ENCODE results near the gene DPY19L2. TPM values are rescaled to one million over a fixed set of nuclear protein-coding genes. Genes with fewer than 3 reads are reported as not detected.
"Not testable (repeated sequence)": the region's sequence is repeated elsewhere in the genome, so short reads cannot be mapped to it uniquely, and the experiment has no call there.

The DPY19L2 gene
- total RNA-seq, 1 donor from 2014 or later: 0.61 TPM

DNA sequence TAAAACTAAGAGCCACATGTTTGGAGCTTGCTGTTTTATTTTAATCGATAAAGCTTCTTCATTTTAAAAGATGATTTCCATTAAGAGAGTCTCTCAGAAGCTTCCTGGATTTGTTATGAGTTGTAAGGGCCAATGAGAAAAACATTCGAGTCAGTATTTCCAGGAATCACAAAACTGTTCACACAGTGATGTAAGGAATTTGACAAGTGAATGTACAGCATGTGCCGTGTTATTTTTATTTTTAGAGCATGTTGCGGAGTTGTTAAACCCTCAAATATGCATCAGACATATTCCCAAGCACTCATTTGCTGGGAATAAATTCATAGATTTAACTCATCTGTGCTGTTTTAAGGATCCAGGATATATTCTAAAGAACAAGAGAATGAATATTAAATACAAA, 129.6 kb downstream of the DPY19L2 start:
- intact Hi-C loops (cut with micrococcal nuclease); H3K27me3 Mint-ChIP-seq; H3K36me3 Mint-ChIP-seq (ENCODE audit: low read depth): not testable (repeated sequence)

DNA sequence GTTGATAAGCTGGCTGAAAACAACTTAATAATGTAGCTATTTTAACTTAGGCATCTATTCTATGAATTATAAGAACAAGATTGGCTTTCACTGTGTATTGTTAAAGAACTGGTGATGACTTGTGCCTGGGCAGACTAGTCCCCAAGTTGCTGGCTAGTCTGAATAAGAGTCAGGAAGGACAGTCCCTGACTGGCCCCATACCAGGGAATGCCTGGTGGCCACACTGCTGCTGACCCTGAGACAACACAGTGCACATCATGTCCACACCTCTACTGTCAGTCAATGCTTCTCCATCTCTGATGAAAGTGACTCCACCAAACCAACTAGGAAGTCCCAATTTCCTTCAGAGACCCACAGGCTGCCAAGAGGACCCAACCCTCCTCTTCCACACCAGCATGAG, 130.5 kb downstream of the DPY19L2 start:
- H3K4me1 Mint-ChIP-seq; H3K36me3 Mint-ChIP-seq (ENCODE audit: low read depth); H3K9me3 Mint-ChIP-seq; H3K27me3 Mint-ChIP-seq; H3K27ac Mint-ChIP-seq; H3K4me3 Mint-ChIP-seq; intact Hi-C loops (cut with micrococcal nuclease); DNase-seq: not testable (repeated sequence)

More for the DNA sequence above, 129.6 kb downstream of the DPY19L2 start:
- not testable (repeated sequence) for H3K4me3 Mint-ChIP-seq, DNase-seq, H3K4me1 Mint-ChIP-seq, H3K9me3 Mint-ChIP-seq, H3K27ac Mint-ChIP-seq

DNA sequence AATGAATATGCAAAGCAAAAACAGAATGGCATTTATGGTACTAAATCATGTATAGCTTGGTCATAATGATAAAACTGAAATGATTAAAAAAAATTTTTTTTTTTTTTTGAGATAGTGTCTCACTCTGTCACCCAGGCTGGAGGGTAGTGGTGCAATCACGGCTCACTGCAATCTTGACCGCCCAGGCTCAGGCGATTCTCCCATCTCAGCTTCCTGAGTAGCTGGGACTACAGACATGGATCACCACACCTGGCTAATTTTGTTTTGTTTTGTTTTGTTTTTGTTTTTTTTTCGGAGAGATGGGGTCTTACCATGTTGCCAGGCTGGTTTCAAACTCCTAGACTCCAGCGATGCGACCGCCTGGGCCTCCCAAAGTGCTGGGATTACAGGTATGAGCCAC, 138.7 kb downstream of the DPY19L2 start:
- H3K27ac Mint-ChIP-seq; H3K27me3 Mint-ChIP-seq; H3K9me3 Mint-ChIP-seq; H3K4me3 Mint-ChIP-seq; DNase-seq; intact Hi-C loops (cut with micrococcal nuclease); H3K4me1 Mint-ChIP-seq; H3K36me3 Mint-ChIP-seq (ENCODE audit: low read depth): not testable (repeated sequence)

DNA sequence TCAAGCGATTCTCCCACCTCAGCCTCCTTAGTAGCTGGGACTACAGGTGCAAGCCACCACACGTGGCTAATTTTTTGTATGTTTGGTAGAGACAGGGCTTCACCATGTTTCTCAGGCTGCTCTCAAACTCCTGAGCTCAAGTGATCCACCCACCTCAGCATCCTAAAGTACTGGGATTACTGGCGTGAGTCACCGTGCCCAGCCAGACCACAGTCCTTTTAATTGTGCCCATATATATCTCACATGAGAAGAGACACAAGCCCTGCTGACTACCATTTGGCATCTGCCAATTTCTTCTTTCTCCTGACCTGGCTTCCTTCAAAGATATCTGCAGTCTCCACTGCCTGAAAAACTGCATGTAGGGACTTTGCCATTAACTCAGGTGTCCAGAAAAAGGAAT, 142.5 kb downstream of the DPY19L2 start:
- Mint-ChIP-seq H3K9me3 (no peaks in the 10 kb centered on the region), H3K4me3 (no peak overlapping the region), H3K27ac (no peak overlapping the region), H3K27me3 (no peaks in the 10 kb centered on the region), H3K4me1 (no peaks in the 10 kb centered on the region), H3K36me3 (ENCODE audit: low read depth) (no peaks in the 10 kb centered on the region)
- intact Hi-C loops (cut with micrococcal nuclease): no loop called here
- DNase-seq: no peak

DNA sequence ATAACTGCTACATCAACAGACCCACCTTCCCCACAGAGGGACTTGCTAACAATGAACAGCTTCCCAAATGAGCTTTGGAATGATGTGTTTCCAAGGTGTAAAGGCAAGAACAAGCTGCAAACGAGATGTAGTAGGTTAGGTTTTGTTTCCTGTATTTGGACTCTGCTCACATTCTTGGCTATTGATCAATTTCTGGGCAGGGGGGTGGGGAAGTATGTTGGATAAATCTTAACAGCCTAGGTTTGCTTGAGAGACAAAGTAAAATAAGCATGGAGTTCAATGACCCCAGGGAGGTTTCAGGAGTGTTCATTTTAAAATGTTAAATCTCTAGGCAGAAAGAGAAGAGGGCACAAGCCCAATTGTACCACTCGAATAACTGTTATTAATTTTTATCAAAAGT, 146.6 kb downstream of the DPY19L2 start:
- Mint-ChIP-seq H3K27me3 (no peaks in the 10 kb centered on the region), H3K9me3 (no peaks in the 10 kb centered on the region), H3K27ac (no peak overlapping the region), H3K36me3 (ENCODE audit: low read depth) (no peaks in the 10 kb centered on the region), H3K4me3 (no peak overlapping the region), H3K4me1 (no peaks in the 10 kb centered on the region)
- intact Hi-C loops (cut with micrococcal nuclease): no loop called here
- DNase-seq: no peak

Other genes starting within 250 kb of the DPY19L2 start
- 26.6 and 27.6 TPM in 2 replicates for gene RXYLT1, start 111.4 kb upstream of the DPY19L2 start, total RNA-seq
- 0.16 and 0.21 TPM in 2 replicates for gene SRGAP1, start 176.2 kb upstream of the DPY19L2 start, total RNA-seq

Measured in activated CD4-positive, alpha-beta T cell treated with anti-CD3 and anti-CD28 coated beads, Interleukin-2, amount 10 ng/mL, durations not matched to agents 24 days and 14 days (primary cell).